ENCODE results near the gene MAPK1IP1L.

GRCh38 chr14:55084401-55085059 lies 33.1 kb downstream of the MAPK1IP1L start:
- TF ChIP-seq POLR2A (IDR thresholded peaks at IDR 0.05): no peak
- TF ChIP-seq CTCF (IDR thresholded peaks at IDR 0.05): no peak
- TF ChIP-seq POLR2AphosphoS5 (IDR thresholded peaks at IDR 0.05): no peak

All from prostate gland (tissue), 2 donors.